ENCODE data around the gene BMPR1A.

BMPR1A gene

GRCh38 chr10:86904600-86904999, 148.2 kb downstream of the BMPR1A start:
- TF ChIP-seq POLR2AphosphoS5 (IDR thresholded peaks at IDR 0.05; ENCODE audit: low read depth, low read length) (no peak), SIN3A (IDR thresholded peaks at IDR 0.05; ENCODE audit: borderline replicate concordance, insufficient read depth, low read length) (no peak), REST (IDR thresholded peaks at IDR 0.05; ENCODE audit: insufficient read depth in 1 of 2, low read depth in 2 of 2, low read length in 2 of 2) (no peak), FOXP2 (optimal IDR thresholded peaks at IDR 0.05; ENCODE audit: borderline replicate concordance, extremely low read depth, extremely low read length, insufficient read depth) (no peak), TAF1 (IDR thresholded peaks at IDR 0.05; ENCODE audit: borderline replicate concordance, insufficient read depth, low read length) (no peak)

- TF ChIP-seq SIN3A (IDR thresholded peaks at IDR 0.05; ENCODE audit: borderline replicate concordance, insufficient read depth, low read length): no peak
- no peak for TF ChIP-seq POLR2AphosphoS5 (IDR thresholded peaks at IDR 0.05; ENCODE audit: low read depth, low read length)
- no peak for TF ChIP-seq FOXP2 (optimal IDR thresholded peaks at IDR 0.05; ENCODE audit: borderline replicate concordance, extremely low read depth, extremely low read length, insufficient read depth)
Observed at GRCh38 chr10:86905429-86905828, 149.0 kb downstream of the BMPR1A start.

GRCh38 chr10:86914734-86915133, 158.3 kb downstream of the BMPR1A start:
- TF ChIP-seq POLR2AphosphoS5 (IDR thresholded peaks at IDR 0.05; ENCODE audit: low read depth, low read length) (no peak), SIN3A (IDR thresholded peaks at IDR 0.05; ENCODE audit: borderline replicate concordance, insufficient read depth, low read length) (no peak), REST (IDR thresholded peaks at IDR 0.05; ENCODE audit: insufficient read depth in 1 of 2, low read depth in 2 of 2, low read length in 2 of 2) (no peak)

GRCh38 chr10:86918022-86918471, 161.6 kb downstream of the BMPR1A start:
- no peak for TF ChIP-seq REST (IDR thresholded peaks at IDR 0.05; ENCODE audit: insufficient read depth in 1 of 2, low read depth in 2 of 2, low read length in 2 of 2)
- no peak for TF ChIP-seq SIN3A (IDR thresholded peaks at IDR 0.05; ENCODE audit: borderline replicate concordance, insufficient read depth, low read length)
- no peak for TF ChIP-seq FOXP2 (optimal IDR thresholded peaks at IDR 0.05; ENCODE audit: borderline replicate concordance, extremely low read depth, extremely low read length, insufficient read depth)
- TF ChIP-seq POLR2AphosphoS5 (IDR thresholded peaks at IDR 0.05; ENCODE audit: low read depth, low read length): no peak
- TF ChIP-seq TAF1 (IDR thresholded peaks at IDR 0.05; ENCODE audit: borderline replicate concordance, insufficient read depth, low read length): no peak

- TF ChIP-seq POLR2AphosphoS5 (IDR thresholded peaks at IDR 0.05; ENCODE audit: low read depth, low read length) (no peak), TAF1 (IDR thresholded peaks at IDR 0.05; ENCODE audit: borderline replicate concordance, insufficient read depth, low read length) (no peak)
Observed at GRCh38 chr10:86922553-86922961, 166.1 kb downstream of the BMPR1A start.

GRCh38 chr10:86929468-86930380, 173.3 kb downstream of the BMPR1A start:
- TF ChIP-seq TAF1 (IDR thresholded peaks at IDR 0.05; ENCODE audit: borderline replicate concordance, insufficient read depth, low read length) (no peak), POLR2AphosphoS5 (IDR thresholded peaks at IDR 0.05; ENCODE audit: low read depth, low read length) (no peak), SIN3A (IDR thresholded peaks at IDR 0.05; ENCODE audit: borderline replicate concordance, insufficient read depth, low read length) (no peak), REST (IDR thresholded peaks at IDR 0.05; ENCODE audit: insufficient read depth in 1 of 2, low read depth in 2 of 2, low read length in 2 of 2) (no peak)
